Amygdala (tissue), 56 donors: ENCODE measurements around the gene DOP1A.

Experiments used
- DNase-seq, 56 donors: peaks; one replicate each; lab custom pipeline; 2025; lab: John Stamatoyannopoulos, UW

DOP1A gene, protein sequence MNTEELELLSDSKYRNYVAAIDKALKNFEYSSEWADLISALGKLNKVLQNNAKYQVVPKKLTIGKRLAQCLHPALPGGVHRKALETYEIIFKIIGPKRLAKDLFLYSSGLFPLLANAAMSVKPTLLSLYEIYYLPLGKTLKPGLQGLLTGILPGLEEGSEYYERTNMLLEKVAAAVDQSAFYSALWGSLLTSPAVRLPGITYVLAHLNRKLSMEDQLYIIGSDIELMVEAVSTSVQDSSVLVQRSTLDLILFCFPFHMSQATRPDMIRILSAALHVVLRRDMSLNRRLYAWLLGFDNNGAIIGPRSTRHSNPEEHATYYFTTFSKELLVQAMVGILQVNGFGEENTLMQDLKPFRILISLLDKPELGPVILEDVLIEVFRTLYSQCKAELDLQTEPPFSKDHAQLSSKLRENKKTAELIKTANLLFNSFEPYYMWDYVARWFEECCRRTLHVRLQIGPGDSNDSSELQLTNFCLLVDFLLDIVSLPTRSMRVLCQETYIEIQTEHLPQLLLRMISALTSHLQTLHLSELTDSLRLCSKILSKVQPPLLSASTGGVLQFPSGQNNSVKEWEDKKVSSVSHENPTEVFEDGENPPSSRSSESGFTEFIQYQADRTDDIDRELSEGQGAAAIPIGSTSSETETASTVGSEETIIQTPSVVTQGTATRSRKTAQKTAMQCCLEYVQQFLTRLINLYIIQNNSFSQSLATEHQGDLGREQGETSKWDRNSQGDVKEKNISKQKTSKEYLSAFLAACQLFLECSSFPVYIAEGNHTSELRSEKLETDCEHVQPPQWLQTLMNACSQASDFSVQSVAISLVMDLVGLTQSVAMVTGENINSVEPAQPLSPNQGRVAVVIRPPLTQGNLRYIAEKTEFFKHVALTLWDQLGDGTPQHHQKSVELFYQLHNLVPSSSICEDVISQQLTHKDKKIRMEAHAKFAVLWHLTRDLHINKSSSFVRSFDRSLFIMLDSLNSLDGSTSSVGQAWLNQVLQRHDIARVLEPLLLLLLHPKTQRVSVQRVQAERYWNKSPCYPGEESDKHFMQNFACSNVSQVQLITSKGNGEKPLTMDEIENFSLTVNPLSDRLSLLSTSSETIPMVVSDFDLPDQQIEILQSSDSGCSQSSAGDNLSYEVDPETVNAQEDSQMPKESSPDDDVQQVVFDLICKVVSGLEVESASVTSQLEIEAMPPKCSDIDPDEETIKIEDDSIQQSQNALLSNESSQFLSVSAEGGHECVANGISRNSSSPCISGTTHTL (N-terminal part only)

DNA sequence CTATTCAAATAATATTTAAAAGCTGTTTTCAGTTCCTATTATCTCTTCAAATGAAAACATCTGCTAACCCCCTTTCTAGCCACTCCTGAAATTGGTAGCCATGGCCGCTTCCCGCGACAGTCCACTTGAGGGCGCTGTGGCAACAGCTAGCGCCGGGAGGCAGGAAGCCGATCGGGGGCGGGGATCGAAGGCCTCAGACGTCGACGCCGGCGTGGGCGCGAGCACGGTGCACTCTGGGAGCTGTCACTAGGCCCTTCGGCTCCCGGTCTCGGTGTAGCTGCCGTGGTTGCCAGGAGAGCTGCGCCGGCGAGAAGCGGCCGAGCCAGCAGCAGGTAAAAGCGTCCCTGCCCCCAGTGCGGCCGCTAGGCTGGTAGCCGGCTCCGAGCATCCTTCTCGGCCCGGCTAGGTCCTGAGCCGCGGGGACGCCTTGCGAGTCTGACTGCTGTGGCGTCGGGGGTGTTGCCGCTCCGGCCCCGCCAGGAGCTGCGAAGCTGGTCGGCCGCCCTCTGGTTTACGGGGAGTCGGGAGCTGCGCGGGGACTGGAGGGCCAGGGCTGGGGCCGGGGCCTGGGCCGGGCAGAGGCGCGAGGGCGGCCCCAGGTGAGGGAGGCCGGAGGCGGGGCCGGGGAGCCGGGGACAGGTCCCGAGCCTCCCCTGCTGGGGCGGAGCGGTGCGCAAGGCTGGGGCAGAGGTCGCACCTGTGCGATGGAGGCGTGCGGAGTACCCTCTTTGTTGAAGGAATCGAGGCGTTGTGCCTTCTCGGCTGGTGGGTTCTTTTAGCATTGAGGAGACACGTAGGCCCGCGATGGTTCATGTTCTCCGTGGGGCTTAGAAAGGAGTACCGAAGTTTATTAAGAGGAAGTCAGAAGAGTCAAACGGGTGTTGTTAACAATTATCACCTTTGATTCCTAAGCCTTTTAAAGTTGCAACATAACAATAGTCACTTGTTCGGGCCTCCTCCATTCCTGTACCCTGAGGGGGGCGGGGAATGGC, at the start of gene DOP1A:
TSS of gene DOP1A (plus strand) at position 224 of the 992 bp plus-strand sequence. CDS start 29,307 bp downstream, outside the sequence.
- peak; percentile 62 to 96 (median 88) for DNase-seq

DNA sequence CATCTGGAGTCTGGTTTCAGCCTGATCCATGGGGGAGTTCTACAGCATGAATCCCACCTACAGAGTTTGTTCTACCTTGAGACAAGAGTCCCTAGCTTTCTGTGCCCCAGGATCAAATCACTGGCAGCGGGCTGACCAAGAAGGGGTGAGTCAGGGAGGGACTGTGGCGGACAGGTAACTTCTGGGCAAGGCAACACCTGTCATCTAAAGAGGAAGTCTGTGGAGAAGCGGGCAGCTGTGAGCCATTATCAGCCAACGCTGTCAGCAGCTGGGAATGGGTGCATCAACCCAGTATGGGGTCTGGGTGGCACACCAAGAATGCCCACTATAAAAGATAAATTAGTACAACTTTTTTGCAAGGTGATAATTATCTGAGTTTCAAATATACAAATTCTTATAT, 47.7 kb upstream of the DOP1A start:
- no peak for DNase-seq

DNA sequence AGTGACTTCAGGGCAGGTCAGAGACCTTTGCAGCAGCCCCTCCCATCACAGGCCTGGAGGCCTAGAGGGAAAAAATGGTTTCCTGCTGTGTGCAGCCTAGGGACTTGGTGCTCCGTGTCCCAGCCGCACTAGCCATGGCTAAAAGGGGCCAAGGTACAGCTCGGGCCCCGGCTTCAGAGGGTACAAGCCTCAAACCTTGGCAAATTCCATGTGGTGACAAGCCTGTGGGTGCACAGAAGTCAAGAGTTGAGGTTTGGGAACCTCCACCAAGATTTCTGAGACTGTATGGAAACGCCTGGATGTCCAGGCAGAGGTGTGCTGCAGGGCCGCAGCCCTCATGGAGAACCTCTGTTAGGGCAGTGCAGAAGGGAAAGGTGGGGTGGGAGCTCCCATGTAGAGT, 35.8 kb upstream of the DOP1A start:
- DNase-seq = no peak

DNA sequence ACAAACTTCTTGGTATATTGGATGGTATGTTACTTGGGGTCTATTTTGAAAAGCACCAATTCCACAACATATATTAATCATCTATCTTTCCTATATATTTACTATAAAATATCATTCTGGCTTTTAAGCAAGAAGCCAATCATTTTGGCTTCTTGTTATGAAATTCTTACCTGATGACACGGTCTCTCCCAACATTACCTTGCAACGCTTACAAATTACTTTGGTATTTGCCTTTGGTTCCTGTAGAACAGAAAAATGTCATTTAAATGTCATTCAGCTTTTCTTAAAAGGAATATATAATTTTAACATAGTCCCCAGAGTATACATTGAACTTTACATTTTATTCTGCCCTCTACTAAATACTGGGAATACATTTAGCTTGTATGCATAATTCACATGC, 29.2 kb upstream of the DOP1A start:
- DNase-seq = no peak

DNA sequence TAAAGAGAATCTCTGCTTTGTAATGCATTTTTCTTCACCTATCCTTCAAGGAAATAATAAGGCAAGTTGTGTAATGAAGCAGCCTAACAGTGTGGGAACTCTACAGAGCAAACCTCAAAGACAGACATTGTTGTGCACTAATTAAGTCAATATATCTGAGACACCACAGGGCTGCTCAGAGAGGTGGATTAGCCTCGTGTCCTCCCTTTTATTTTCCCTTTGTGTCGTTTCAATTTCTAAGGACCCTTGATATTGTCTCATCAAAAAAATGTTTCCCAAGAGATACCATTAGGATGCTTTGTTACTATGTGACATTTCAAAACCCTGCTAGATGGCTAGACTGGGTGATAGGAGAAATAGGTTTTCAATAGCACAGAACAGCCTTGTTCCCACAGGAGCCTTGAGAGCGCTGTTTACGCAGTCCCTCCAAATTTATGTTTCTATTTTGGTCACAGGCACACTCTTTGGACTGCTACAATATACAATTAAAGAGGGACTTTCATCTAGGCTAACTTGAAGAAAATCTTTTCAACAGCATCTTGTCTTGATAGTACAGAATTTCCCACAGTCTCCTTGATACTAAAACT, 24.9 kb upstream of the DOP1A start:
- DNase-seq = no peak

DNA sequence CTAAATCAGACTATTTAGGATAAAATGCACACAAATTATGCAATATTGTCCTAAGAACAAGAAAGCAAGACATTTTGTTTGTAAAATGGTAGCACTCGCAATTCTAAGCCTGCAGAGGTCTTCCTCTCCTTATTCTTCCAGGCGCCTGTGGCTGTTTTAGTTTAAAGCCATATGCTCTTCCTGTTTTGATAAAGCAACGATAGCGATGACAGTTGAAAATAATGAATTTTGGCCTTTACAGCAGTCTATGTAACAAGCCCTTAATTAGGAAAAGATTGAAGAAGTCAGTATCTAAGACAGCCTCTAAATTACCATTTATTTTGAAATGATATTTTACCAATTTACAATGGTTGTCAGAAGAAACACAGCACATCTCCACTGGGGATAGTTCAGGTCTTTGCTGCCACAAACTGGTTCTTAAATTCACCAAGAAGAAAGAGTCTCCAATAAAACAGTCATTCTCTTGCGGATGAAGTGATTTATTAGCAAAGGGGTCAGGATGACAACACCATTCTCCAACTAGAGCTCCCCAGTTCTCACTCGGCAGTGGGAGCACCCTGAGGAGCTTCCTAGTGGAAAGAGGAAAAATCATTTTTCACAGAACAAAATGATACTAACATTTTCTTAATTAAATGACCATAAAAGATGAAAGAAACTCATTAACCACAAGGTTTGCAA, 23.2 kb upstream of the DOP1A start:
- no peak for DNase-seq

DNA sequence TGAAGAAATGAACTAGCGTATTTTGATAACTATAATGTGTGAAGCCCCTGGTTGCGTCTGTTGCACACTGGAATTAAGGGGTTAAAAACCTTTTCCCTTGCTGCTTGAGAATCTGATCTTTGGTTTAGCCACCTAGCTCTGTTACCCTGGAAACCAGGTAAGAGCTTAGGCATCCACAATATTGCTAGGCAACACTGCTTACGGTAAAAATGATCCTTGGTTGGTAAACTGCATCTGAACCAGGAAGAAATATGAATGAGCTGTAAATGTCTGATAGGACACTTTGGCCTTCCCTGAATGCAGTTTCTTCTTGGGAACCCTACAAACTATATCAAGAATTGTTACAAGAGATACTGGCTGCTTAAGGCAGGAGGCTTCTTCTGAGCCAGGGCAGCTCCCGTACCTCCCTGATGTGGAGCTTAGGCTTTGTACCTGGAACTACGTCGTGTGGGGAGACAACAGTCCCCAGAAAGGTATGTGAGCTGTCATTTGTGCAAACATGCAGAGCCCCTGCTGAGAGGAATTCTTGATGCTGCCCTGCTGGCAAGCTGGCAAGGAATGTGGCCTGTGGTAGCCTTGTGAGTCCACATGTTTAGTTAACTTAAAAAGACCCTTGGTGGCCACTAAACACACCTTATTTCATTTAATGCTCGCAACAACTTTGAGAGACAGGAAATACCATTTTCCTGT, 20.3 kb upstream of the DOP1A start:
- DNase-seq = no peak

DNA sequence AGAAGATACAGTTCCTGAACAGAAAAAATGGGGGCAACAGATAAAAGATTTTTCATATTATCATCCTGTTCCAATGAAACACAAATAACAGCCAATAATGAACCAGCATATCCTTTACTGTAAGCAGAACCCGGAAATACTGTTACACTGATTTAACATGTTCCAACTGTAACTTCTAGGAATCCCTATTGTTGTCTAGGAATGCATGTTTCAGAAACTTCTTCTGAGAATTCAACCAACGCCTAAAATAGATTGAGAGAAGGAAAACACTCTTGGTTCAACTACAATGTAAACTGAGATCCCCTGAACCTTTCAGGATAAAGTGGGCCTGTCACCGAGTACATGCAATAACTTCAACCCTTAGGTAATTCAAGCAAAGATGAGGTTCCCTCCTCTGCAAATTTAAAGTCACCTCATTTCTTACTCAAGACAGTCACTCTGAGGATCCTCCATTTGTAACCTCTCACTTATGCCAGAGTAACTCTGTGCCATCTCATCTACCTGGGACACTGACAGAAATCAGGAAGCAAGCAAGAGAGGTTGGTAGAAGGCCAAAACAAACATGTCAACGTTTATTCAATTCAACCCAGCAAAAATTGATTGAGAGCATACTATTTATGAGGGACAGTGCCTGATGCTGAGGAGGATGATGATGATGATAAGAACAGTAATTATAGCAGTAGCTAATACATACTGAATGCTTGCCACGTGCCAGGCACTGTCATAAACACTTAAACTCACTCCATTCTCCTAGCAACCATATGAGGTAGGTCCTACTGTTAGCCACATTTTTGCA, 15.9 kb upstream of the DOP1A start:
- DNase-seq = no peak

DNA sequence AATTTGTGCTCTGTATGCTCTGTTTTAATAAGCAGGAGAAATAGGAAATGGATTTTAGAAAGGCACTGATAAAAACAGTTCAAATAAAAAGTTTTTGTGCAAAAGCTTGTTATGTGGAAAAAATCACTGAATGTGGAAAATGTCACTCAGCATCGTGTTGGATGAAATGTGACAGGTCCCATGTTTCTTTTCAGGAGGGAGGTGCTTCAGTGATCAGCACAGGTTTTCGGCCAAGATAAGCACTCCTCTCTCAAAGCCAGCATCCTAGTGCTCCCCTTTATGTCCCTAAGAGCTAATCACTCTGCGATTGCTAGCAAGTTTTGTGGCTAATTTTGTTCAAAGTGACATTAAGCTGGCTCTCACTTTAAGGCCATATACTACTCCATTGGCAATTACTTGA, 13.8 kb upstream of the DOP1A start:
- no peak for DNase-seq

DNA sequence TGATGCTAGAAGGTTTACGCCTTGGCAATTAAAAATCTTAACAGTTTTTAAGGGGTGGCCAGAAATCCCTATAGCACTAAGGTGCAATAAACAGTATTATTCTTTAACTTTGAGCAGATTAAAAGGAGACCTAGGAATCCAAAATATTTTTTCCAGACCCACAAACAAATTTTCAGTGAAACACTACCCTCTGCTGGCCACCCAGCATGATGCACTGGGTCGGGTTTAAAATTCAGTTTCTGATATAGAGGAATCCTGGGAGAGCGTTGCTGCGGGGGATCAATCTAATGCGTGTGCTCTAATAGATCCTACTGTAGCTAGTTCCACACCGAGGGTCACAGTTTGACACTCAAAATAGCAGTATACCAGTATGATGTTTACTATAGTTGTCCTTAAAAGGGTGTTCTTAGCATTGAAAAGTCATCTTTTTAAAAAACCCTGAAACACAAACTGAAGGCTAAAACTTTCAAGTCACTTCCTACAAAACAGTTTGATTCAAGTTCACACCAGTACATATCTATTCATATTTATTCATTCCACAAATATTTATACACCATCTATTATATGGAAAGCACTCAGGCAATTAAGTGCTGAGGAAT, 12.0 kb upstream of the DOP1A start:
- peak in 34 of 56 donors; percentile 0 to 70 (median 18) for DNase-seq

DNA sequence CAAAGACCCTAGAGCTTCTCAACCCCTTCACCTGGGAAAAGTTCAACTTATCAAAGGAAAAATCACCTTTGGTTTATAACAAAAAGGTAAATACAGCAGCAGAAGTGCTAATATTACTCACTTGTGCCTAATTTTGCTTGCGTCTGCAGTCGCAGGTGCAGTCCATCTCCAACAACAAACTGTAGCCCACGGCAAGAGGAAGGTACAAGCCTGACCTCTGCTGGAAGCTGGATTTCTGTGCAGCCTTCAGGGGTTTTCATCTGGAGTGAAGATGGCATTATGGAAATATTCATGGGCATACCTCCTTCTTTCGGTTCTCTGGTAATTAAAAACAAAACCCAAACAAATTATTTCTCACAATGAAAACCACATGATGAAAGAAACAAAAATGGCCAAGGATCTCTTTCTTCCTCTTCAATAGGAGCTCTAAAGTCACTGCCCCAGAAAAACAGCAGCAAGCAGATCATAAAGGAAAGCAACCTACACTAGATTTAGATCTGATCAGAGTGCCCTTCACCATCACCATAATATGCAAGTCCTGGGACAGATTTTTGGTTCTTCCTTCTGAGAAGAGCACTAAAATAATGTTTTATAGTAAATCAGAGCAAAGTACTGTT, 9.7 kb upstream of the DOP1A start:
- peak in 32 of 56 donors; percentile 1 to 62 (median 13) for DNase-seq

DNA sequence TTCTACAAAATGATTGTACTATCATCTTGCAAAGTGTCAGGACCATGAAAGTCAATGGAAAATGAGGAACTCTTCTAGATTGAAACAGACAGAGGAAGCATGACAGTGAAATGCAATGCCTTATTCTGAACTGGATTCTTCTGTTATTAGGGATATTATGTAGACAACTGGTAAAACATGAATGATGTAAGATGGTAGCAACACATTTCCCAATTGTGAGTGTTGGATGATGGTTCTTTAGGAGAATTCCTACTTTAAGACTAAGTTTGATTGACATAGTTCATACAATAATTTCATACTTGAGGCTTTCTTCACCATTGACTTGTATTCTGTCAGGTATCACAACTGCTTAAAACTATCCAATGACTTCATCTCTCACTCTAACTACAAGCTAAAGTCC, 6.3 kb upstream of the DOP1A start:
- no peak for DNase-seq

DNA sequence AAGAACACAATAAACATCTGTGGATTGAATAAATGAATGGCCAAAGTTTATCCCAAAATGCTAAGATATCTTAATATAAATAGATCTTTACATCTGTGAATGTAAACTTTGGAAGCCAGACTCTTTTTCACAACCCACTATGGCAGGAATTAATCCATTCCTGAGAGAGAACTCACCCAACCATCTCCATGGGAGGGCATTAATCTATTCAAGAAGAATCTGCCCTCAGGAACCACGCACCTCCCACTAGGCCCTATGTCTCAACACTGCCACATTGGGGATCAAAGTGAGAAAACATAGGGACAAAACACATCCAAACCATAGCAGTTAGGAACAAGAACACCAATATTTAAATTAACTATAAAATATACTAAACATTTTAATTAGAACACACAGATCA, 5.2 kb upstream of the DOP1A start:
- no peak for DNase-seq

DNA sequence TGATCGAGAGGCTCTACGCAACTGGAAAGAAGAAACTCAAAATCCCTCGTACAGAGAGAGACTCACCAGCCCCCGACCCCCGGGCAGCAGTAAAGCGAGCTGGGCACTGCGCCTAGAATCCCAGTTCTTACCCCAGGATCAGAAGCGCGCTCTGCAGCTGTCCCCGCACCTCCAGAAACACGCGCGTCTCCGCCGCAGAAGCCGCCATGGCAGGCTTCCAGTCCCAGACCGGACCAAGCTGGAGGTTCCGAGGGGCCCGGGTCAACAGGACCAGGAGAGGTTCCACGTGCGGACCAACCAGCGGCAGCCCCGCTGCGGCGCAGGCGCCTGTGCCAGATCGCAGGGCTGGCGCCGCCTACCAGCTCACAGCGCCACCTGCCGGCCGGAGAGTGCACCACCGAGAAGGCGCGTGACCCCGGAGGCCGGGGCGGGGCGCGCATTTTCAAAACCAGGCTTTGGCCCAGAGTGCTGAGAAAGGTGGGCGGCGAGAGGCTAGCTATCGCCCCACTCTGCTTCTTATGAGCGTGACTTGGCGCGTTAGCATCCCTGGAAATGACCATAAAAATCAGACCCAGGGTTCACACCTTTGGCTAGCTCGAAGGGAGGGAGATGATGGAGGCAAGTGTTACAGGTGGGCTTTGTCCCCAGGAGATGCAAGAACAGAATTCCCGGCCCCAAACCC, 1.8 kb upstream of the DOP1A start, which contains the start of gene UBE3D:
TSS of gene UBE3D (minus strand) at position 331 of the 682 bp plus-strand sequence. CDS start at position 208, 123 bp downstream.
- peak; percentile 18 to 94 (median 78) for DNase-seq

DNA sequence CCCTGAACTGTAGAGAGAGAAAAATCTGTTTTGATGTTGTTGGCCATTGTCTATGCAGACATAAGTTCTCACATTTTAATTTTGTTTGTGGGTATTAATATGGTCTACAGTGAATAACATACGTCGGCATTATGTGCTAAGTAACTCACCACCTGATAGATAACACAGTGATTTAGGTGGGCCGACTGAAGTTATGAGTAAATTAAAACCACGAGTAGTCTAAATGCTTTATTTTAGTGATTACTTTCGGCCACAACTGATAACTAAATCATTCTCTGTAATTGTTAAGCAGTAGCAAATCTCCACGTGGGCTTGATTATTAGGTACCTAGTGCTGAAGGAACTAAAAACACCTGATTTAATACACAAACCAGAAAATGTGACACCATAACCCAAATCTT, 1.1 kb downstream of the DOP1A start:
- no peak for DNase-seq

DNA sequence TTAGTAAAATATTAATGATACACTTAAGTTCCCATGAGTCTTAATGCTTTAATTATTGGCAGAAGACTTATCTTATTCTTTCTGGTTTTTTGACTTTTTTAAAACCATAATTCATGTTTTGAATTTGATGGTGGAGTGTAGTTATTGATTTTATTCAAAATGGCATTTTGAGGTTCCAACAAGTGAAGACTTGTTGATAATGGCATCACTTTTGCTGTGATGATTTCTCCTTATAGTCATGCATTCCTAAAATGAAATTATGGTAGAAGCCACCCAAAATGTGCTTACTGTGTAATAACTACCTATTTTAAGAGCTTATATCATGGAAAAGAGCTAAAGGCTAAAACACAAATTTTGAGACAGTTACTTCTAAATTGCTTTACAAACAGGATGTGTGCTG, 2.2 kb downstream of the DOP1A start:
- DNase-seq = no peak
